Glutamatergic neuron (in vitro differentiated cells): ENCODE data around the gene MBTPS1. TPM values are rescaled to one million over a fixed set of nuclear protein-coding genes. Genes with fewer than 3 reads are reported as not detected.
A peak's percentile ranks its signal among the peaks of the same experiment; 100 is the strongest.

Experiments used
- DNase-seq: peaks from one replicate; pipeline ENCODE4 v3.0.0; 2022
- H3K27ac Mint-ChIP-seq: one replicate; pipeline ENCODE4 v1.8.0; 2020; ENCODE audit warnings: mild to moderate bottlenecking, mixed read lengths, inconsistent platforms; ENCODE audit not compliant: unreplicated experiment
- H3K27me3 Mint-ChIP-seq: one replicate; pipeline ENCODE4 v1.8.0; 2020; ENCODE audit warnings: mild to moderate bottlenecking, moderate library complexity, mixed read lengths, inconsistent platforms; ENCODE audit not compliant: unreplicated experiment
- H3K36me3 Mint-ChIP-seq: one replicate; pipeline ENCODE4 v1.8.0; 2020; ENCODE audit warnings: mild to moderate bottlenecking, mixed read lengths, inconsistent platforms; ENCODE audit not compliant: unreplicated experiment
- H3K4me1 Mint-ChIP-seq: one replicate; pipeline ENCODE4 v1.8.0; 2020; ENCODE audit warnings: mild to moderate bottlenecking, low read depth, mixed read lengths, inconsistent platforms; ENCODE audit not compliant: unreplicated experiment
- H3K4me3 Mint-ChIP-seq: one replicate; pipeline ENCODE4 v1.8.0; 2020; ENCODE audit warnings: mild to moderate bottlenecking, mixed read lengths, inconsistent platforms; ENCODE audit not compliant: unreplicated experiment
- H3K9me3 Mint-ChIP-seq: one replicate; pipeline ENCODE4 v1.8.0; 2020; ENCODE audit warnings: mild to moderate bottlenecking, moderate library complexity, mixed read lengths, inconsistent platforms; ENCODE audit not compliant: unreplicated experiment
- total RNA-seq: library from RNA; stranded (reverse); fragmentation: NEBNext Ultra II Directional; extraction: Animal tissue kit (Norgen Biotek cat#: 25700); gene quantifications from one replicate; pipeline ENCODE4 v1.2.1, GENCODE V29; 2021; ENCODE audit not compliant: unreplicated experiment
- TF ChIP-seq, protein P1 (sequence below): fragments of 200-600 bp; sonication (generic); IDR thresholded peaks from one replicate; pipeline ENCODE4 v1.5.0; 2021; ENCODE audit not compliant: partially characterized antibody, unreplicated experiment

Gene MBTPS1
- total RNA-seq, 1 donor from 2014 or later, result 105 TPM

DNA sequence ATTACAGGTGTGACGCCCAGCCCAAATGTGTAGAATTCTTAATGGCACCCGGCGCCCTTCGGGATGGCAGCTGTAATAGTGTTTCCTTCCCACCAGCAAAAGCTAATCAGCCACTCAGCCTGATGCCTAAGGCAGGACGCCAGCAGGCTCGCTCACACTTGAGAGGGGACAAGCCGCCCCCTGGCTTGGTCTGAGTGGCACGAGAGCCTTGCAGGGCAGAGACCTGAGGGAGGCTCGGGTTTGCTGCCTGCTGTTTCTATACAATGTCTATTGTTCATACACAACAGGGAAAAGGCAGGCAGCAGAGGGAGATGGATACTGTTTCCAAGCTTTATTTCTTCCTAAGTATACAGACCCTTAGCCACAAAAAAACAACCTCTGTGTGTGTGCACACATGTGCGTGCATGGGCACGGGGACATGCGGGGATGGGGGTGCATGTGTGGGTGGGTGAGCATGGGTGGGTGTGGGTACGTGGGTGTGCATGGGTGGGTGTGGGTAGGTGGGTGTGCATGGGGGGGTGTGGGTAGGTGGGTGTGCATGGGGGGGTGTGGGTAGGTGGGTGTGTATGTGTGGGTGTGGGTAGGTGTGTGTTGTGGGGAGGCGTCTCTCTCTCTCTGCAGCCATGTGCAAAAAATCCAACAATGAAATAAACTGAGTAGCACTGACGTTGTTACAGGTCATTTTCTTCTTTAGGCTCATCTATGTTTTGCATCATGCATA lies 84.1 kb downstream of the MBTPS1 start:
- H3K36me3 Mint-ChIP-seq, result no peaks in the 10 kb centered on the region
- peaks cover 5% of the 10 kb centered on the region for H3K27me3 Mint-ChIP-seq
- no peak overlapping the region for H3K27ac Mint-ChIP-seq
- no peak for DNase-seq
- peaks cover 16% of the 10 kb centered on the region for H3K9me3 Mint-ChIP-seq
- TF ChIP-seq, protein P1, sequence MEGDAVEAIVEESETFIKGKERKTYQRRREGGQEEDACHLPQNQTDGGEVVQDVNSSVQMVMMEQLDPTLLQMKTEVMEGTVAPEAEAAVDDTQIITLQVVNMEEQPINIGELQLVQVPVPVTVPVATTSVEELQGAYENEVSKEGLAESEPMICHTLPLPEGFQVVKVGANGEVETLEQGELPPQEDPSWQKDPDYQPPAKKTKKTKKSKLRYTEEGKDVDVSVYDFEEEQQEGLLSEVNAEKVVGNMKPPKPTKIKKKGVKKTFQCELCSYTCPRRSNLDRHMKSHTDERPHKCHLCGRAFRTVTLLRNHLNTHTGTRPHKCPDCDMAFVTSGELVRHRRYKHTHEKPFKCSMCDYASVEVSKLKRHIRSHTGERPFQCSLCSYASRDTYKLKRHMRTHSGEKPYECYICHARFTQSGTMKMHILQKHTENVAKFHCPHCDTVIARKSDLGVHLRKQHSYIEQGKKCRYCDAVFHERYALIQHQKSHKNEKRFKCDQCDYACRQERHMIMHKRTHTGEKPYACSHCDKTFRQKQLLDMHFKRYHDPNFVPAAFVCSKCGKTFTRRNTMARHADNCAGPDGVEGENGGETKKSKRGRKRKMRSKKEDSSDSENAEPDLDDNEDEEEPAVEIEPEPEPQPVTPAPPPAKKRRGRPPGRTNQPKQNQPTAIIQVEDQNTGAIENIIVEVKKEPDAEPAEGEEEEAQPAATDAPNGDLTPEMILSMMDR, result no peak
- no peak overlapping the region for H3K4me3 Mint-ChIP-seq
- H3K4me1 Mint-ChIP-seq, result peaks cover 11% of the 10 kb centered on the region

DNA sequence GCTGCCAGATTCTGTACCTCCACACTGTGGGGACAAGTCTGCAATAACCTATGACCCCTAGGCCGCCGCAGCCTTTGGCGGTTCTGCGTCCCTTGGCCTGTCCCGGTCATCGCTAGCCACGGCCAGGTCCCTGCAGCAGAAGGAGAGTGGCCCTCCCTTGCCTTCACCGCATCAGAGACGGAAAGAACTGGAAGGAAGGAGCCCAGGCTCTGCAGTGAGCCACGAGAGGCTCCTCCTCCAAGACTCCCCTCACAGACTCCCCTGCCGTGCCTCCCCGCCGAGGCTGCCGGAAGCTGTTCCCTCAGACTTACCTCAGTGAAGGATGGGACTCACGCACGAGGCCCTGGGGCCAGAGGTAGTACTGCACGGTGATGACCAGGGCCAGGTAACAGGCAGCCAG lies 85.2 kb downstream of the MBTPS1 start:
- DNase-seq, result no peak
- TF ChIP-seq, protein P1, result no peak
- Mint-ChIP-seq H3K9me3 (peaks cover 17% of the 10 kb centered on the region), H3K4me1 (peaks cover 13% of the 10 kb centered on the region), H3K27ac (no peak overlapping the region), H3K4me3 (no peak overlapping the region), H3K36me3 (no peaks in the 10 kb centered on the region), H3K27me3 (peaks cover 8% of the 10 kb centered on the region)

DNA sequence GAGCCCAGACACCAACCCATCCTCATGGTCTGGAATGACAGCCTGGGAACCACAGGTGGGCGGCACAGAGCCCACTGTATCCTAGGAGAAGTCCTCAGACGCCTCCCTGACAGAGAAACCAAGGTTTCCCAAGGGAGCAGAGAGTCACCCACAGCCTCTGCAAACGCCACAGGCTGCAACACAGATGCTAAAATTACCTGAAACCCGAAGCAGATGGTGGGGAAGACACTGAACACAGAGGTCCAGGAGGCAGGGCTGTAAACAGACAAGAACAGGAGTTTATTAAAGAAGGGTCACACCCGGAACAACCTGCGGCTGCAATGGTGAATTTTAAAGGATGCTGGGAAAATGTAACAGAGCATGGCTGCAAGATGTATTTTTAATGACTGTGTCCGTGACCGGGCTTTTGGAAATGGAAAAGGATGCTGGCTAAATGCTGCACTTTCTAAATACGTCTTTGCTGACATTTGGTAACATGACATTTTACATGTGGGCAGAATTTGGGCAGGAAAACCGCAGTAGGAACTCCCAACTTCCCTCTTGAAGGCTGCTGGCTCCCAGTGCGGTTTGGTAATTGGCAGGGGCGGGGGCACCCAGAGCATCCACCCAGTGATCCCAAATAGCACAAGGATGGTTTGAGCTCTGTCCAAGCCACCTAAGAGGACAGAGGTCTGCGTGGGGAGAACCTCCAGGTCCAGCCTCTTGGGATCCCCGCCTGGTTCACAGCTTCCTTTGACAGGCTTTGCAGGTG lies 87.3 kb downstream of the MBTPS1 start:
- Mint-ChIP-seq H3K27me3 (peaks cover 12% of the 10 kb centered on the region), H3K36me3 (no peaks in the 10 kb centered on the region), H3K27ac (peak overlapping the region; percentile 17), H3K4me1 (peaks cover 13% of the 10 kb centered on the region), H3K9me3 (peaks cover 17% of the 10 kb centered on the region), H3K4me3 (no peak overlapping the region)
- TF ChIP-seq, protein P1, result no peak
- DNase-seq, result no peak

DNA sequence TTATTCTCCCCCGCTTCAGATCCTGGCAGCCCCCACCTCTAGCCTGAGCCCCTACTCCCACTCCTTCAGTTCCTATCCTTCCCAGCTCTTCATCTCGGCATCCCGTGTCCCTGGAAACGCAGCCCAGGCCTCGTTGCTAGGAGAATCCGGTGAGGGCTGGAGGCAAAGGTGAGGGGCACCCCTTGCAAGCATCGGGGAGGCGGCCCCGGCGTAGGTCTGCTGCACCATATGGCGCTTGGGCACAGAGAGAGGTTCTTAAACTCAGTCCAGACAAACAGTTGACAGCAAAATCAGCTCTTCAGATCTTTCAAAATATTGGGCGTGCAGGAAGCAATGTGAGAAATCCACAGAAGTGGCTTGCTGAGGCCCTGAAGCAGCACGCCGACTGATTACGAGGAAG lies 89.1 kb downstream of the MBTPS1 start:
- Mint-ChIP-seq H3K36me3 (no peaks in the 10 kb centered on the region), H3K9me3 (peaks cover 16% of the 10 kb centered on the region), H3K4me3 (no peak overlapping the region), H3K4me1 (peaks cover 11% of the 10 kb centered on the region), H3K27me3 (peaks cover 12% of the 10 kb centered on the region), H3K27ac (no peak overlapping the region)
- DNase-seq, result no peak
- TF ChIP-seq, protein P1, result no peak

DNA sequence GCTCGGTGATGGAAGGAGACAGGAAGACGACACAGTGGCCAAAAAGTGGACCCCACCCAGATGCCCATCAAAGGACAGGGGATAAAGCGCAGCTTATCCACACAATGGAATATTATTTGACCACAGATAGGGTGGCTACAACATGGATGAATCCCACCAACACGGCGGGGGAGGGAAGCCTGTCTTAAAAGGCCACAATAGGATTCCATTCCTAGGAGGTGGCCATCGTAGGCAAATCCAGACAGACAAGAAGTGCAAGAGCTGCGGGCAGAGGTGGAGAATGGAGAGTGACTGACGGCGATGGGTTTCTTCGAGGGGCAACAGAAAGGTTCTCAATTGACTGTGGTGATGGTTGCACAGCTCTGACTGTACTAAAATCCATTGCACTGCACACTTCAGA lies 90.1 kb downstream of the MBTPS1 start:
- no peak overlapping the region for H3K4me3 Mint-ChIP-seq
- peaks cover 11% of the 10 kb centered on the region for H3K4me1 Mint-ChIP-seq
- TF ChIP-seq, protein P1, result no peak
- H3K36me3 Mint-ChIP-seq, result peaks cover 2% of the 10 kb centered on the region
- DNase-seq, result no peak
- H3K27ac Mint-ChIP-seq, result no peak overlapping the region
- H3K9me3 Mint-ChIP-seq, result peaks cover 15% of the 10 kb centered on the region
- H3K27me3 Mint-ChIP-seq, result peaks cover 11% of the 10 kb centered on the region
